Measurements from ENCODE around the gene PPP1R14B. TPM values are rescaled to one million over a fixed set of nuclear protein-coding genes. Genes with fewer than 3 reads are reported as not detected.

PPP1R14B gene
- total and polyA plus RNA-seq, 12 donors: 52.4 to 331 (median 92.5) TPM

DNA sequence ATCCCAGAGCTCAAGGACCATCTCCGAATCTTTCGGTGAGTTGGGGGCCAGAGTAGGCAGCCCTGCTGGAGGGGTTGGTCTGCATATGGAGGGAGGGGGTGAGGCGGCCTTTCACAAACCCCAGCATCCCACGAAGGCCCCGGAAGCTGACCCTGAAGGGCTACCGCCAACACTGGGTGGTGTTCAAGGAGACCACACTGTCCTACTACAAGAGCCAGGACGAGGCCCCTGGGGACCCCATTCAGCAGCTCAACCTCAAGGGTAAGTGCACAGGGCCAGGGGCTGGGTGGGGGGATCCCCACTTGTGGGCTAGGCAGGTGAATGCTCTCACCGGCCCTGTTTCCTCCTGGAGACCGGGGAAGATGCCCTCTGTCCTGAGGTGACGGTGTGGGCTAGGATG is 27.0 kb downstream of the PPP1R14B start:
- 91 to 93% methylated on average over 10 of the region's 10 CpGs for WGBS, 2 donors
- H3K27ac ChIP-seq: no peak overlapping the region
- no peak overlapping the region for H3K4me3 ChIP-seq
- ATAC-seq: peak in 1 of 8 donors; percentile 3
- TF ChIP-seq, protein P1, sequence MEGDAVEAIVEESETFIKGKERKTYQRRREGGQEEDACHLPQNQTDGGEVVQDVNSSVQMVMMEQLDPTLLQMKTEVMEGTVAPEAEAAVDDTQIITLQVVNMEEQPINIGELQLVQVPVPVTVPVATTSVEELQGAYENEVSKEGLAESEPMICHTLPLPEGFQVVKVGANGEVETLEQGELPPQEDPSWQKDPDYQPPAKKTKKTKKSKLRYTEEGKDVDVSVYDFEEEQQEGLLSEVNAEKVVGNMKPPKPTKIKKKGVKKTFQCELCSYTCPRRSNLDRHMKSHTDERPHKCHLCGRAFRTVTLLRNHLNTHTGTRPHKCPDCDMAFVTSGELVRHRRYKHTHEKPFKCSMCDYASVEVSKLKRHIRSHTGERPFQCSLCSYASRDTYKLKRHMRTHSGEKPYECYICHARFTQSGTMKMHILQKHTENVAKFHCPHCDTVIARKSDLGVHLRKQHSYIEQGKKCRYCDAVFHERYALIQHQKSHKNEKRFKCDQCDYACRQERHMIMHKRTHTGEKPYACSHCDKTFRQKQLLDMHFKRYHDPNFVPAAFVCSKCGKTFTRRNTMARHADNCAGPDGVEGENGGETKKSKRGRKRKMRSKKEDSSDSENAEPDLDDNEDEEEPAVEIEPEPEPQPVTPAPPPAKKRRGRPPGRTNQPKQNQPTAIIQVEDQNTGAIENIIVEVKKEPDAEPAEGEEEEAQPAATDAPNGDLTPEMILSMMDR (IDR thresholded peaks at IDR 0.05): no peak
- H3K9me3 ChIP-seq: no peaks in the 10 kb centered on the region
- no peak for DNase-seq
- H3K36me3 ChIP-seq: peaks cover 0 to 94% (median 0%) of the 10 kb centered on the region in 9 donors
- intact Hi-C loops (cut with DNase I): no loop called here
- peaks cover 0 to 13% (median 2%) of the 10 kb centered on the region in 9 donors for H3K4me1 ChIP-seq
- H3K27me3 ChIP-seq: no peaks in the 10 kb centered on the region

DNA sequence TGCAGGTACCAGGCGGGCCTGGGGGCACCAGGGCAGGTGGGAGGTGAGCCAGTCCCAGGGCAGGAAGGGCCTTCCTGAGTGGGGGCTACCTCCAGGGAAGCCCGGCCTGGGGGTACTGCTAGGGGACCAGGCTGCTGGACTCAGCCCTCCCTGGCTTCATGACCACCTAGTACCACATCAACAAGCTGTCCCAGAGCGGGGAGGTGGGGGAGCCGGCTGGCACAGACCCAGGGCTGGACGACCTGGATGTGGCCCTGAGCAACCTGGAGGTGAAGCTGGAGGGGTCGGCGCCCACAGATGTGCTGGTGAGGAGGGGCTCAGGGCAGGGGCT is 27.4 kb downstream of the PPP1R14B start:
- no peaks in the 10 kb centered on the region for H3K9me3 ChIP-seq
- H3K4me1 ChIP-seq: peaks cover 0 to 9% (median 0%) of the 10 kb centered on the region in 9 donors
- H3K27me3 ChIP-seq: no peaks in the 10 kb centered on the region
- WGBS, 2 donors: 87 to 91% methylated on average over 7 of the region's 7 CpGs
- ATAC-seq (peak in 1 of 8 donors; percentile 7), DNase-seq (no peak)
- H3K27ac ChIP-seq: no peak overlapping the region
- peaks cover 0 to 97% (median 0%) of the 10 kb centered on the region in 9 donors for H3K36me3 ChIP-seq
- TF ChIP-seq, protein P1 (IDR thresholded peaks at IDR 0.05): no peak
- intact Hi-C loops (cut with DNase I): no loop called here
- H3K4me3 ChIP-seq: no peak overlapping the region

DNA sequence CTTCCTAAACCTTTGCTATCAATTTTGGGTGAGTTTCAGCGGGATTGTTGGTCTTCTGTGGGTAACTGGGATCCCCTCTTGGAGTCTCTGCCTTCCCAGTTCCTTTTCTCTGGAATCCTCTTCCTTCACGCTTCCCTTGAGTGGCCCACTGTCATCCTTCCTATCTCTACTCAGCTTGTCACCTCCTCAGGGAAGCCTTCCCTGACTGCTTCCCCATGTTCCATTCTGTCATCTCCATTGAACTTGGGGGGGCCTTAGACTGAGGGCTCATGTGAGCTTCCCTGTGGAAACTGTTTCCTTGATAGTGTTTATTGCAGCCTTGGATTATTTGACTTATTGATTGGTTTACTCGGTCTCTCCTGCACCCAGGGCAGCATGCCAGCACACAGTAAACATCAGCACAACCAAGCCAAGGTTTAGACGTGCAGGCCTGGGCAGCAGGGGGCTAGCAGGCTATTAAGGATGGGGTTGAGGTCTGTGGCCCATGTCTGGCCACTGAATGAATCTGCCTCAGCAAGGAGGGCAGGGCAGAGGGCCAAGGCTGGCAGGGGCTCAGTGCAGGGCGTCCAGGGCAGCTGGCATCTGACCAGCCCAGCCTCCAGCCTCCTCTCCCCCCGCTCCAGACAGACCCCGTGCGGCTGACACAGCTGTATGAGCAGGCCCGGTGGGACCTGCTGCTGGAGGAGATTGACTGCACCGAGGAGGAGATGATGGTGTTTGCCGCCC is 28.0 kb downstream of the PPP1R14B start:
- H3K9me3 ChIP-seq: no peaks in the 10 kb centered on the region
- H3K4me1 ChIP-seq: peaks cover 0 to 9% (median 0%) of the 10 kb centered on the region in 9 donors
- WGBS, 2 donors: 55 to 73% methylated on average over 11 of the region's 11 CpGs
- no peak overlapping the region for H3K27ac ChIP-seq
- TF ChIP-seq, protein P1 (IDR thresholded peaks at IDR 0.05): no peak
- no peak overlapping the region for H3K4me3 ChIP-seq
- no peaks in the 10 kb centered on the region for H3K27me3 ChIP-seq
- intact Hi-C loops (cut with DNase I): no loop called here
- DNase-seq (no peak), ATAC-seq (no peak)
- H3K36me3 ChIP-seq: peaks cover 0 to 97% (median 0%) of the 10 kb centered on the region in 9 donors

DNA sequence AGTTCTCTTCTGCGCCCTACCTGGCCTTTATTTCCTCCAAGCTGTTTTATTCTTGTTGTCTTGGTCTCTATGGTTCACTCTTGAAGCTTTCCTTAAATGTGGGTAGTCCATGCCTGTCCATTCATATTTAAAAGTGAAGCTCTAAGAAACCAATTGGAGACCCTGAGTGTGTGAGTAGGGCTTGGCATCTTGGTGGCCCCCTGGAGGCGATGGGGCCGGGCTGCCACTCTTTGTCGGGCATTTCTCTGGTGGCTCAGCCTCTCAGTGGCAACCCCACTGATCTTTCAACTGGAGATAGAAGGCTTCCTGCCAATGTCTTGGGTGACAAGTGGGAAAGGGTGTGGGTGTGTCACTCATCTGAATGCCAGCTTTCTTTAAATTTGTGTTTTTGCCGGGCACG is 29.9 kb downstream of the PPP1R14B start:
- no peak for ATAC-seq
- TF ChIP-seq, protein P1 (IDR thresholded peaks at IDR 0.05): no peak
- H3K4me3 ChIP-seq: no peak overlapping the region
- no peak for DNase-seq
- H3K36me3 ChIP-seq: peaks cover 0 to 94% (median 0%) of the 10 kb centered on the region in 9 donors
- H3K27me3 ChIP-seq: no peaks in the 10 kb centered on the region
- H3K27ac ChIP-seq: no peak overlapping the region
- intact Hi-C loops (cut with DNase I): no loop called here
- 86 to 88% methylated on average over 6 of the region's 6 CpGs for WGBS, 2 donors
- peaks cover 0 to 3% (median 0%) of the 10 kb centered on the region in 9 donors for H3K4me1 ChIP-seq
- H3K9me3 ChIP-seq: no peaks in the 10 kb centered on the region
